ENCODE results near the gene BICDL1. TPM values are rescaled to one million over a fixed set of nuclear protein-coding genes. Genes with fewer than 3 reads are reported as not detected.
A peak's percentile ranks its signal among the peaks of the same experiment; 100 is the strongest.

BICDL1 gene
- total RNA-seq, 4 donors from 2014 or later, result 127 to 207 (median 129) TPM

DNA sequence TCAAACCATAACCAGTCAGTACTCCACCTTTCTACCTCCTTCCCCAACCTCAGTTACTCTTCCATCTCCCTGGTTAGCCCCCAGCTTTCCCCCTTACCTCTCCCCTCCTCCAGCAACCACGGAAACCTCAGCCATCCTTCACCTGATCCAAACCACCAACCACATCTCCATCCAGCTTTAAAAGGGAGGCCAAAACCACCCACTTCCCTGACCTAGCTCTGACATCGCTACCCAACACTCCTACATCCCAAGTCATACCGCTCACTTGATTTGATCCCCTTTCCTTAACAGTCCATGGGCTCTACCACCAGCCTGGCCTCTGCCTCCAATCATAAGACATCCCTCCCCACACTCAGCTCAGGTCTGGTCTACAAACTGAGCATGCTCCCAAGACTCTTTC lies 126.0 kb downstream of the BICDL1 start:
- H3K27ac ChIP-seq, result no peak overlapping the region
- H3K36me3 ChIP-seq, result peaks cover 4% of the 10 kb centered on the region
- peaks cover 66% of the 10 kb centered on the region for H3K4me1 ChIP-seq
- no peaks in the 10 kb centered on the region for H3K9me3 ChIP-seq
- no peak for TF ChIP-seq POLR2AphosphoS5 (IDR thresholded peaks at IDR 0.05)
- TF ChIP-seq CTCF (IDR thresholded peaks at IDR 0.05), result no peak
- TF ChIP-seq POLR2A (IDR thresholded peaks at IDR 0.05), result no peak
- TF ChIP-seq EP300 (IDR thresholded peaks at IDR 0.05), result no peak
- WGBS, result 69% methylated on average over 3 of the region's 3 CpGs
- no peak for DNase-seq (ENCODE audit: low spot score in 2 of 2)
- H3K27me3 ChIP-seq, result no peaks in the 10 kb centered on the region
- peak overlapping the region; percentile 93 for H3K4me3 ChIP-seq

- Histone ChIP-seq H3K4me1 (peaks cover 61% of the 10 kb centered on the region), H3K9me3 (no peaks in the 10 kb centered on the region), H3K4me3 (peak overlapping the region; percentile 93), H3K27me3 (no peaks in the 10 kb centered on the region), H3K27ac (peak overlapping the region; percentile 97), H3K36me3 (peaks cover 4% of the 10 kb centered on the region)
- TF ChIP-seq EP300 (IDR thresholded peaks at IDR 0.05) (no peak), CTCF (IDR thresholded peaks at IDR 0.05) (no peak), POLR2AphosphoS5 (IDR thresholded peaks at IDR 0.05) (no peak), POLR2A (IDR thresholded peaks at IDR 0.05) (no peak)
- DNase-seq (ENCODE audit: low spot score in 2 of 2), result no peak
- WGBS, result 13% methylated on average over 20 of the region's 31 CpGs
Observed at GRCh38 chr12:120115692-120116440, 126.8 kb downstream of the BICDL1 start.

- no peak for TF ChIP-seq CTCF (IDR thresholded peaks at IDR 0.05)
- no peak for TF ChIP-seq POLR2A (IDR thresholded peaks at IDR 0.05)
- H3K9me3 ChIP-seq, result no peaks in the 10 kb centered on the region
- H3K27ac ChIP-seq, result peak within 1 kb of the TSS; percentile 97
- DNase-seq (ENCODE audit: low spot score in 2 of 2), result peak in 1 of 2 donors; percentile 97
- H3K27me3 ChIP-seq, result no peaks in the 10 kb centered on the region
- peaks cover 4% of the 10 kb centered on the region for H3K36me3 ChIP-seq
- WGBS, result no CpG with 5 or more reads among the region's 50 CpGs
- peaks cover 56% of the 10 kb centered on the region for H3K4me1 ChIP-seq
- peak within 1 kb of the TSS; percentile 93 for H3K4me3 ChIP-seq
Observed at GRCh38 chr12:120116441-120116791, 127.4 kb downstream of the BICDL1 start, which contains the start of gene RAB35. RAB35 (minus strand) TSS chr12:120116753; CDS start chr12:120116650, 103 bp downstream.

- 0% methylated on average over 16 of the region's 91 CpGs for WGBS
- H3K27me3 ChIP-seq, result no peaks in the 10 kb centered on the region
Observed at GRCh38 chr12:120116792-120117651, 128.0 kb downstream of the BICDL1 start.

More at GRCh38 chr12:120116792-120117651, 128.0 kb downstream of the BICDL1 start:
- Histone ChIP-seq H3K36me3 (peaks cover 4% of the 10 kb centered on the region), H3K4me1 (peaks cover 52% of the 10 kb centered on the region), H3K4me3 (peak overlapping the region; percentile 93), H3K9me3 (no peaks in the 10 kb centered on the region), H3K27ac (peak overlapping the region; percentile 97)
- peak; percentile 89 to 97 for DNase-seq (ENCODE audit: low spot score in 2 of 2)
- TF ChIP-seq EP300 (IDR thresholded peaks at IDR 0.05) (no peak), POLR2AphosphoS5 (IDR thresholded peaks at IDR 0.05) (peak in 2 of 3 donors; percentile 31 to 57), POLR2A (IDR thresholded peaks at IDR 0.05) (peak; percentile 49 to 60), CTCF (IDR thresholded peaks at IDR 0.05) (no peak)

Measured in suprapubic skin (tissue), 4 donors.